Keratinocyte (primary cell): Measurements from ENCODE around the gene RAB38. TPM values are rescaled to one million over a fixed set of nuclear protein-coding genes. Genes with fewer than 3 reads are reported as not detected.

Source experiments
- DNase-seq: peaks from one replicate; pipeline ENCODE4 v3.0.0-alpha.2; 2011; ENCODE audit warnings: low read depth, missing footprints, low spot score
- FAIRE-seq: peaks from 2 replicates; lab custom pipeline; 2011; peaks lifted over from hg19 to GRCh38; lab: Jason Lieb, UNC
- H2AFZ ChIP-seq: 2 replicates; pipeline ENCODE4 v1.6.0; 2012; ENCODE audit warnings: low read length, control low read depth, inconsistent platforms; ENCODE audit not compliant: control insufficient read depth
- H3K27ac ChIP-seq: 2 replicates; pipeline ENCODE4 v1.5.1; 2011; ENCODE audit warnings: low read length; ENCODE audit not compliant: control insufficient read depth, insufficient read depth
- H3K27me3 ChIP-seq: 3 replicates; pipeline ENCODE4 v1.6.0; 2011; ENCODE audit warnings: low read length; ENCODE audit not compliant: control insufficient read depth, insufficient read depth; ENCODE audit errors: extremely low read depth
- H3K36me3 ChIP-seq, 2 experiments: 2 replicates in 1 of 2; 3 replicates in 1 of 2; pipeline ENCODE4 v1.5.1; 2011; ENCODE audit warnings: low read length in 2 of 2, mild to moderate bottlenecking in 1 of 2; ENCODE audit not compliant: control insufficient read depth in 2 of 2, insufficient read depth in 2 of 2; ENCODE audit errors: extremely low read depth in 1 of 2
- H3K4me1 ChIP-seq: 3 replicates; pipeline ENCODE4 v1.5.1; 2011; ENCODE audit warnings: low read length; ENCODE audit not compliant: control insufficient read depth, insufficient read depth; ENCODE audit errors: extremely low read depth
- H3K4me2 ChIP-seq: 3 replicates; pipeline ENCODE4 v1.6.0; 2011; ENCODE audit warnings: low read depth, low read length; ENCODE audit not compliant: control insufficient read depth, insufficient read depth; ENCODE audit errors: extremely low read depth
- H3K4me3 ChIP-seq, 3 experiments: fragments of 200-600 bp in 1 of 3; sonication (generic) in 1 of 3; 2 replicates in 2 of 3; 3 replicates in 1 of 3; pipeline ENCODE4 v1.5.1; 2011 to 2016; ENCODE audit warnings: low read length in 3 of 3, mild to moderate bottlenecking in 3 of 3, control low read depth in 2 of 3, inconsistent platforms in 1 of 3, low read depth in 1 of 3, mixed read lengths in 1 of 3, mixed run types in 1 of 3, moderate library complexity in 1 of 3; ENCODE audit not compliant: control insufficient read depth in 2 of 3, insufficient read depth in 2 of 3; ENCODE audit errors: extremely low read depth in 1 of 3
- H3K79me2 ChIP-seq: 2 replicates; pipeline ENCODE4 v1.6.0; 2012; ENCODE audit warnings: low read length; ENCODE audit not compliant: control insufficient read depth, insufficient read depth
- H3K9ac ChIP-seq: 3 replicates; pipeline ENCODE4 v1.6.0; 2011; ENCODE audit warnings: low read length; ENCODE audit not compliant: control insufficient read depth, insufficient read depth; ENCODE audit errors: extremely low read depth
- H3K9me1 ChIP-seq: 3 replicates; pipeline ENCODE4 v1.6.0; 2011; ENCODE audit warnings: low read length; ENCODE audit not compliant: control insufficient read depth, insufficient read depth; ENCODE audit errors: extremely low read depth
- H3K9me3 ChIP-seq: 2 replicates; pipeline ENCODE4 v1.5.1; 2012; ENCODE audit warnings: low read depth, low read length; ENCODE audit not compliant: control insufficient read depth
- H4K20me1 ChIP-seq: 3 replicates; pipeline ENCODE4 v1.6.0; 2011; ENCODE audit warnings: low read length; ENCODE audit not compliant: control insufficient read depth, insufficient read depth; ENCODE audit errors: extremely low read depth
- CTCF ChIP-seq, 3 experiments: IDR thresholded peaks in 1 of 3; conservative IDR thresholded peaks in 1 of 3; optimal IDR thresholded peaks in 1 of 3; 2 replicates in 2 of 3; 3 replicates in 1 of 3; pipeline versions ENCODE3 to v1.5.1; 2011; ENCODE audit warnings: low read length in 3 of 3, mild to moderate bottlenecking in 3 of 3, moderate library complexity in 2 of 3, control low read depth in 1 of 3, inconsistent platforms in 1 of 3; ENCODE audit not compliant: insufficient read depth in 2 of 3; ENCODE audit errors: extremely low read depth in 1 of 3
- EZH2 ChIP-seq: IDR thresholded peaks from one replicate; pipeline ENCODE4 v1.6.1; 2012; ENCODE audit warnings: inconsistent platforms, mild to moderate bottlenecking, low read length, moderate library complexity
- dilution Hi-C: fragments of 300-500 bp; cut with MboI; formaldehyde crosslinking; loops from one replicate; pipeline ENCODE4 v1.7.0; 2020; ENCODE audit warnings: low sequenced_read_pairs; ENCODE audit not compliant: extremely low pct_ligation_motif_present
- polyA plus RNA-seq, 5 experiments: library from polyadenylated mRNA; depleted of rRNA in 3 of 5; stranded (reverse) in 3 of 5; stranded (forward) in 1 of 5; unstranded in 1 of 5; fragments of >200 nt; gene quantifications; 1 replicate in 1 of 5; 2 replicates in 3 of 5; 3 replicates in 1 of 5; pipeline versions ENCODE4 v1.2.1 to v1.2.3, GENCODE V29; 2011 to 2012; ENCODE audit warnings: missing spikeins in 2 of 5, low read depth in 1 of 5, low replicate concordance in 1 of 5

The RAB38 gene
- polyA plus RNA-seq, 1 donor (not counting 4 experiments of a cell fraction or from before 2014, with no cell fraction given) = 146 TPM

GRCh38 chr11:88206751-88207150 is 31.5 kb upstream of the RAB38 start:
- Histone ChIP-seq H3K9me1 (no peaks in the 10 kb centered on the region), H3K4me2 (no peak overlapping the region), H3K79me2 (no peaks in the 10 kb centered on the region), H3K27ac (no peak overlapping the region), H4K20me1 (no peaks in the 10 kb centered on the region), H3K9ac (no peak overlapping the region), H3K9me3 (no peaks in the 10 kb centered on the region), H3K36me3 (no peaks in the 10 kb centered on the region), H3K4me1 (peaks cover 2% of the 10 kb centered on the region), H2AFZ (no peak overlapping the region), H3K27me3 (no peaks in the 10 kb centered on the region), H3K4me3 (no peak overlapping the region)
- DNase-seq (no peak), FAIRE-seq (peak; percentile 64)
- TF ChIP-seq EZH2 = no peak
- no peak for TF ChIP-seq CTCF (optimal IDR thresholded peaks at IDR 0.05 in 1 of 3, IDR thresholded peaks at IDR 0.05 in 1 of 3, conservative IDR thresholded peaks at IDR 0.05 in 1 of 3; ENCODE audit: extremely low read depth in 1 of 3, insufficient read depth in 2 of 3, low read length in 3 of 3)
- dilution Hi-C loops = no loop called here

GRCh38 chr11:88204353-88204752 is 29.1 kb upstream of the RAB38 start:
- no peaks in the 10 kb centered on the region for H3K9me3 ChIP-seq
- H4K20me1 ChIP-seq = no peaks in the 10 kb centered on the region
- H3K36me3 ChIP-seq = no peaks in the 10 kb centered on the region
- dilution Hi-C loops = no loop called here
- H3K4me3 ChIP-seq = no peak overlapping the region
- H3K27ac ChIP-seq = no peak overlapping the region
- FAIRE-seq (no peak), DNase-seq (no peak)
- H3K9me1 ChIP-seq = no peaks in the 10 kb centered on the region
- H3K4me2 ChIP-seq = no peak overlapping the region
- H3K79me2 ChIP-seq = no peaks in the 10 kb centered on the region
- TF ChIP-seq EZH2 (no peak), CTCF (optimal IDR thresholded peaks at IDR 0.05 in 1 of 3, IDR thresholded peaks at IDR 0.05 in 1 of 3, conservative IDR thresholded peaks at IDR 0.05 in 1 of 3; ENCODE audit: extremely low read depth in 1 of 3, insufficient read depth in 2 of 3, low read length in 3 of 3) (no peak)
- peaks cover 2% of the 10 kb centered on the region for H3K4me1 ChIP-seq
- H3K27me3 ChIP-seq = no peaks in the 10 kb centered on the region
- no peak overlapping the region for H2AFZ ChIP-seq
- H3K9ac ChIP-seq = no peak overlapping the region
